Suprapubic skin (tissue), 4 donors: ENCODE data around the gene IRF4. TPM values are rescaled to one million over a fixed set of nuclear protein-coding genes. Genes with fewer than 3 reads are reported as not detected.
A peak's percentile ranks its signal among the peaks of the same experiment; 100 is the strongest.

Source experiments
- DNase-seq, 2 donors: peaks; one replicate each; pipeline ENCODE4 v3.0.0-alpha.2; 2019; ENCODE audit warnings: low spot score in 2 of 2
- H3K27ac ChIP-seq: fragments of 200-600 bp; sonication (generic); one replicate; pipeline ENCODE4 v1.5.1; 2019
- H3K27me3 ChIP-seq: fragments of 200-600 bp; sonication (generic); one replicate; pipeline ENCODE4 v1.5.1; 2019
- H3K36me3 ChIP-seq: fragments of 200-600 bp; sonication (generic); one replicate; pipeline ENCODE4 v1.5.1; 2019
- H3K4me1 ChIP-seq: fragments of 200-600 bp; sonication (generic); one replicate; pipeline ENCODE4 v1.5.1; 2019
- H3K4me3 ChIP-seq: fragments of 200-600 bp; sonication (generic); one replicate; pipeline ENCODE4 v1.5.1; 2019; ENCODE audit warnings: mild to moderate bottlenecking
- H3K9me3 ChIP-seq: fragments of 200-600 bp; sonication (generic); one replicate; pipeline ENCODE4 v1.5.1; 2019
- CTCF ChIP-seq, 2 donors: fragments of 200-600 bp in 1 of 2; fragments of 450-650 bp in 1 of 2; sonication (generic) in 1 of 2; IDR thresholded peaks; one replicate each; pipeline ENCODE4 v1.5.1; 2016 to 2019; ENCODE audit warnings: antibody characterized with exemption in 2 of 2, mild to moderate bottlenecking in 1 of 2, moderate library complexity in 1 of 2
- EP300 ChIP-seq: sonication (generic); formaldehyde crosslinking; IDR thresholded peaks from one replicate; pipeline ENCODE4 v1.6.1; 2017; ENCODE audit warnings: antibody characterized with exemption
- POLR2A ChIP-seq, 2 donors: fragments of 450-650 bp; IDR thresholded peaks; one replicate each; pipeline ENCODE4 v1.6.1; 2017; ENCODE audit warnings: antibody characterized with exemption in 2 of 2, mild to moderate bottlenecking in 2 of 2, moderate library complexity in 2 of 2
- POLR2AphosphoS5 ChIP-seq, 3 donors: sonication (generic); formaldehyde crosslinking; IDR thresholded peaks; one replicate each; pipeline ENCODE4 v1.6.1; 2017; ENCODE audit warnings: antibody characterized with exemption in 3 of 3
- WGBS: methylation state at CpG from one replicate; pipeline ENCODE4 v1.1.5; 2018; 5-methylcytosine and 5-hydroxymethylcytosine counted together
- total RNA-seq, 4 donors: library from RNA; depleted of rRNA; stranded (reverse); fragments of >200 nt; gene quantifications; one replicate each; pipeline ENCODE4 v1.1.0, GENCODE V29; 2016

IRF4 gene
- total RNA-seq, 4 donors from 2014 or later: 17.3 to 22.8 (median 20.4) TPM

GRCh38 chr6:363291-363690 is 28.3 kb upstream of the IRF4 start:
- H3K9me3 ChIP-seq: peaks cover 8% of the 10 kb centered on the region
- peaks cover 5% of the 10 kb centered on the region for H3K27me3 ChIP-seq
- peak in 1 of 2 donors; percentile 15 for TF ChIP-seq POLR2A (IDR thresholded peaks at IDR 0.05)
- TF ChIP-seq EP300: no peak
- no peaks in the 10 kb centered on the region for H3K4me1 ChIP-seq
- WGBS: 89% methylated on average over 12 of the region's 12 CpGs
- no peak overlapping the region for H3K4me3 ChIP-seq
- DNase-seq: no peak
- no peaks in the 10 kb centered on the region for H3K36me3 ChIP-seq
- no peak overlapping the region for H3K27ac ChIP-seq

- TF ChIP-seq EP300 (no peak), CTCF (IDR thresholded peaks at IDR 0.05) (no peak), POLR2AphosphoS5 (IDR thresholded peaks at IDR 0.05) (no peak), POLR2A (IDR thresholded peaks at IDR 0.05) (no peak)
- Histone ChIP-seq H3K4me1 (no peaks in the 10 kb centered on the region), H3K36me3 (no peaks in the 10 kb centered on the region), H3K9me3 (peaks cover 8% of the 10 kb centered on the region), H3K27me3 (peaks cover 6% of the 10 kb centered on the region), H3K27ac (no peak overlapping the region), H3K4me3 (no peak overlapping the region)
- DNase-seq: no peak
- 89% methylated on average over 13 of the region's 13 CpGs for WGBS
Measured at GRCh38 chr6:363909-364308, 27.6 kb upstream of the IRF4 start.

- Histone ChIP-seq H3K27me3 (peaks cover 6% of the 10 kb centered on the region), H3K4me3 (no peak overlapping the region), H3K36me3 (no peaks in the 10 kb centered on the region), H3K27ac (no peak overlapping the region), H3K9me3 (peaks cover 8% of the 10 kb centered on the region), H3K4me1 (no peaks in the 10 kb centered on the region)
- 76% methylated on average over 11 of the region's 11 CpGs for WGBS
- no peak for DNase-seq
- TF ChIP-seq CTCF (IDR thresholded peaks at IDR 0.05): no peak
- TF ChIP-seq POLR2AphosphoS5 (IDR thresholded peaks at IDR 0.05): no peak
- no peak for TF ChIP-seq POLR2A (IDR thresholded peaks at IDR 0.05)
- no peak for TF ChIP-seq EP300
Measured at GRCh38 chr6:364609-365540, 26.7 kb upstream of the IRF4 start.

- Histone ChIP-seq H3K27ac (no peak overlapping the region), H3K4me3 (no peak overlapping the region), H3K36me3 (no peaks in the 10 kb centered on the region), H3K9me3 (peaks cover 8% of the 10 kb centered on the region), H3K4me1 (no peaks in the 10 kb centered on the region), H3K27me3 (peaks cover 12% of the 10 kb centered on the region)
- no peak for DNase-seq
- 69% methylated on average over 6 of the region's 6 CpGs for WGBS
- TF ChIP-seq POLR2A (IDR thresholded peaks at IDR 0.05): no peak
- no peak for TF ChIP-seq EP300
- TF ChIP-seq CTCF (IDR thresholded peaks at IDR 0.05): no peak
- TF ChIP-seq POLR2AphosphoS5 (IDR thresholded peaks at IDR 0.05): no peak
Measured at GRCh38 chr6:365835-366234, 25.7 kb upstream of the IRF4 start.

- no peak overlapping the region for H3K4me3 ChIP-seq
- peaks cover 8% of the 10 kb centered on the region for H3K9me3 ChIP-seq
- WGBS: 72% methylated on average over 19 of the region's 19 CpGs
- H3K27me3 ChIP-seq: peaks cover 12% of the 10 kb centered on the region
- no peaks in the 10 kb centered on the region for H3K36me3 ChIP-seq
- DNase-seq: no peak
- H3K27ac ChIP-seq: no peak overlapping the region
- no peaks in the 10 kb centered on the region for H3K4me1 ChIP-seq
- no peak for TF ChIP-seq EP300
- TF ChIP-seq POLR2AphosphoS5 (IDR thresholded peaks at IDR 0.05): no peak
- no peak for TF ChIP-seq CTCF (IDR thresholded peaks at IDR 0.05)
- TF ChIP-seq POLR2A (IDR thresholded peaks at IDR 0.05): no peak
Measured at GRCh38 chr6:366389-367297, 24.9 kb upstream of the IRF4 start.
